Large intestine (tissue), 3 donors: ENCODE results near the gene SLCO4A1. TPM values are rescaled to one million over a fixed set of nuclear protein-coding genes. Genes with fewer than 3 reads are reported as not detected.

Source experiments
- DNase-seq, 2 donors: peaks; one replicate each; pipeline versions ENCODE4 v3.0.0 to v3.0.0-alpha.2; 2013
- H3K27ac ChIP-seq: one replicate; pipeline ENCODE4 v1.5.1; 2013; ENCODE audit warnings: low read length
- H3K27me3 ChIP-seq: 2 replicates; pipeline ENCODE4 v1.6.1; 2013; ENCODE audit warnings: low read length; ENCODE audit not compliant: control insufficient read depth, insufficient read depth
- H3K36me3 ChIP-seq: 2 replicates; pipeline ENCODE4 v1.6.1; 2013; ENCODE audit warnings: low read length; ENCODE audit not compliant: control insufficient read depth, insufficient read depth
- H3K4me1 ChIP-seq: one replicate; pipeline ENCODE4 v1.6.1; 2013; ENCODE audit warnings: low read length; ENCODE audit not compliant: control insufficient read depth, insufficient read depth
- H3K4me3 ChIP-seq: one replicate; pipeline ENCODE4 v1.5.1; 2013; ENCODE audit warnings: low read length
- H3K9me3 ChIP-seq: one replicate; pipeline ENCODE4 v1.6.1; 2013; ENCODE audit warnings: mild to moderate bottlenecking, low read depth, low read length, moderate library complexity; ENCODE audit not compliant: control insufficient read depth
- WGBS: methylation state at CpG from one replicate; pipeline ENCODE4 v1.1.5; 2013; ENCODE audit warnings: low lambda C conversion rate; ENCODE audit not compliant: insufficient coverage; 5-methylcytosine and 5-hydroxymethylcytosine counted together
- polyA plus RNA-seq: library from polyadenylated mRNA; unstranded; fragments of 120-200 nt; gene quantifications from one replicate; pipeline ENCODE4 v1.2.1, GENCODE V29; 2013

SLCO4A1 gene
- polyA plus RNA-seq, 1 donor = 1.4 TPM

- Histone ChIP-seq H3K9me3 (no peaks in the 10 kb centered on the region), H3K27me3 (peaks cover 80% of the 10 kb centered on the region), H3K4me3 (no peak overlapping the region), H3K36me3 (no peaks in the 10 kb centered on the region), H3K4me1 (peaks cover 5% of the 10 kb centered on the region), H3K27ac (no peak overlapping the region)
- no peak for DNase-seq
- WGBS = 83% methylated on average over 6 of the region's 23 CpGs
Measured at GRCh38 chr20:62638679-62639406, 3.5 kb upstream of the SLCO4A1 start.

DNA sequence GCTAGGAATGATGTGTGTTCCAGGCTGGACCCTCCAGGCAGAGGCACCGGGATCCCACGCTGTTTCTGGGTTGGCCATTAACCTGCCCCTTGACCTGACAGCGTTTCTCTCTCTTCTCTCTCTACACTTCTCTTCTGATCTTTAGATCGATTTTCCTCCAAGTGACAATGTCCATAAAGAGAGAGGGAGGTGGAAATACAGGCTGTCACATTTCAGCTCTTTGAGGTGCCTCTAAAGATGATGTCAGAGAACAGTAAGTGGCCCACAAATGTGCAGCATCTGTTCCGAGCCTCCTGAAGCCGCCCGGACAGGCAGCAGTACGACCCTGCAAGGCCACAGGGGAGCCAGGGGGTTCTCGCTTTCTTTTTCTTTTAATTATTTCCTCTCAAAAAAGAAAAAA is 2.5 kb upstream of the SLCO4A1 start:
- 40% methylated on average over 1 of the region's 9 CpGs for WGBS
- Histone ChIP-seq H3K27ac (no peak overlapping the region), H3K36me3 (no peaks in the 10 kb centered on the region), H3K9me3 (no peaks in the 10 kb centered on the region), H3K4me1 (peaks cover 5% of the 10 kb centered on the region), H3K4me3 (no peak overlapping the region), H3K27me3 (peaks cover 89% of the 10 kb centered on the region)
- DNase-seq = no peak

- Histone ChIP-seq H3K4me3 (no peak overlapping the region), H3K4me1 (peaks cover 5% of the 10 kb centered on the region), H3K9me3 (no peaks in the 10 kb centered on the region), H3K27me3 (peaks cover 85% of the 10 kb centered on the region), H3K27ac (no peak overlapping the region), H3K36me3 (no peaks in the 10 kb centered on the region)
- DNase-seq = no peak
- no CpG with 5 or more reads among the region's 9 CpGs for WGBS
Measured at GRCh38 chr20:62640870-62641269, 1.4 kb upstream of the SLCO4A1 start.

DNA sequence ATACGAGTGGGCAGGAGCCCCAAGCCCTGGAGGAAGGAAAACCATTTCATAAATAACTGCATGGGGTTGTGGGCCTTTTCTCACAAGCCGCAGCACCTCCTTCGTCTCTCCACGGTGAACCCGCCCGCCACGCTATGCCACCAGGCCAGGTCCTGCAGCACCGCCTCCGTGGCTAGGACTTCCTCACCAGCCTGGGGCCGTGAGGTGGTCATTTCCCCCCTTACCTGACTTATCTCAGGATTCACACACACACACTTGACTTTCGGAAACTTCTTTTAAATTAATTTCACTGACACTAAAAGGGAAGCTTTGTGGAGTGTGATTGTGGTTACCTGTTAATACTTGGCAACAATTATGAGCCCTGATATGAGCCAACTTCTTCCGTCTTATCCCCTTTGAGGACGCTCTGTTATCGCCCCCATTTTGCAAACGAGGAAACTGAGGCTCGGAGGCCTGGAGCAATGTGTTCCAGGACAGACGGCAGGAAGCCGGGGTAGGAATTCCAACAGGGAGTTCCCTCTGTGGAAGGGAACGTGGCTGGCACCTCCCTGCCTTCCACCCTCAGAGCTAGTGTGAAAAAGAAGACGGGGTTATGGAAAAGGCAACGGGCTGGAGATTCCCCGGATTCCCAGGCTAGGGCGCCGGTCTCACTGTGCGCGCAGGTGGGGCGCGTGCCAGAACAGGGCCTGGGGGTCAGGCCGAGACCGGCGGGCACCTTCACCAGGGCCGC is 817 bp upstream of the SLCO4A1 start:
- no peak overlapping the region for H3K4me3 ChIP-seq
- peaks cover 79% of the 10 kb centered on the region for H3K27me3 ChIP-seq
- 90% methylated on average over 2 of the region's 32 CpGs for WGBS
- DNase-seq = no peak
- H3K36me3 ChIP-seq = no peaks in the 10 kb centered on the region
- peaks cover 5% of the 10 kb centered on the region for H3K4me1 ChIP-seq
- no peaks in the 10 kb centered on the region for H3K9me3 ChIP-seq
- H3K27ac ChIP-seq = no peak overlapping the region

- H3K9me3 ChIP-seq = no peaks in the 10 kb centered on the region
- peaks cover 66% of the 10 kb centered on the region for H3K27me3 ChIP-seq
- peak in 1 of 2 donors; percentile 54 for DNase-seq
- peak overlapping the region; percentile 6 for H3K4me3 ChIP-seq
- no CpG with 5 or more reads among the region's 84 CpGs for WGBS
- H3K27ac ChIP-seq = no peak overlapping the region
- no peaks in the 10 kb centered on the region for H3K36me3 ChIP-seq
- H3K4me1 ChIP-seq = peaks cover 7% of the 10 kb centered on the region
Measured at GRCh38 chr20:62642666-62643520, 590 bp downstream of the SLCO4A1 start.

DNA sequence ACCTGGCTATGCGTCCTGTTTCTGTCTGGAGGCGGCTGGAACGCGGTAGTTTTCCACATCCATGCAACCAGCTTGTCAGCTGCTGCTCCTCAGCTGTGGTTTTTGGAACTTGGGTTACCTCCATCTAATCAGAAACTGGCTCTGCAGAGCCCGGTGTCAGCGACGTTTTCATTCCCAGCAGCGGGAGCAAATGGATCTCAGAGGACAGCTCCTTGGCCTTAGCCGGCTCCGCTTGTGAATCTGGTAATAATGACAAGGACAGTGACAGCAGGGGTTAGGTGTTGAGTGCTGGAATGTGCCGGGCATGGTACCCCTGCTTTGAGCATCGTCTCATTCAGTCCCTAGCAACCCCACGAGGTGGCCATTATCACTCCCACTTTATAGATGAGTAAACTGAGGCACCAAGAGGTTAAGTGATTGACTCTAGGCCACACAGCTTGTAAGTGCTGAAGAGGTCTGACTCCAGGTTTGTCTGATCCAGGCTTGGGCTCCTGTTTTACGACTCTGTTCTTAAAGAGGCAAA is 1.3 kb downstream of the SLCO4A1 start:
- no peaks in the 10 kb centered on the region for H3K36me3 ChIP-seq
- no peak overlapping the region for H3K27ac ChIP-seq
- no peaks in the 10 kb centered on the region for H3K9me3 ChIP-seq
- no peak overlapping the region for H3K4me3 ChIP-seq
- no CpG with 5 or more reads among the region's 14 CpGs for WGBS
- H3K4me1 ChIP-seq = peaks cover 7% of the 10 kb centered on the region
- DNase-seq = no peak
- H3K27me3 ChIP-seq = peaks cover 60% of the 10 kb centered on the region

GRCh38 chr20:62644044-62644795 is 1.9 kb downstream of the SLCO4A1 start:
- Histone ChIP-seq H3K9me3 (no peaks in the 10 kb centered on the region), H3K36me3 (no peaks in the 10 kb centered on the region), H3K27me3 (peaks cover 53% of the 10 kb centered on the region), H3K4me3 (no peak overlapping the region), H3K4me1 (peaks cover 7% of the 10 kb centered on the region), H3K27ac (no peak overlapping the region)
- no peak for DNase-seq
- WGBS = 73% methylated on average over 3 of the region's 23 CpGs

GRCh38 chr20:62644802-62645496 is 2.6 kb downstream of the SLCO4A1 start:
- H3K27ac ChIP-seq = no peak overlapping the region
- H3K9me3 ChIP-seq = no peaks in the 10 kb centered on the region
- peaks cover 47% of the 10 kb centered on the region for H3K27me3 ChIP-seq
- WGBS = no CpG with 5 or more reads among the region's 12 CpGs
- DNase-seq = no peak
- peaks cover 7% of the 10 kb centered on the region for H3K4me1 ChIP-seq
- no peaks in the 10 kb centered on the region for H3K36me3 ChIP-seq
- H3K4me3 ChIP-seq = no peak overlapping the region

- Histone ChIP-seq H3K4me1 (peaks cover 7% of the 10 kb centered on the region), H3K27ac (no peak overlapping the region), H3K9me3 (no peaks in the 10 kb centered on the region), H3K27me3 (peaks cover 42% of the 10 kb centered on the region), H3K36me3 (no peaks in the 10 kb centered on the region), H3K4me3 (no peak overlapping the region)
- WGBS = no CpG with 5 or more reads among the region's 15 CpGs
- no peak for DNase-seq
Measured at GRCh38 chr20:62645613-62646012, 3.3 kb downstream of the SLCO4A1 start.
